GM21723 (cell line): ENCODE measurements around the gene SHLD1.

Source experiments
- ATAC-seq: cut with Tn5 transposase; IDR thresholded peaks from one replicate; pipeline ENCODE4 v1.9.1; 2021; ENCODE audit warnings: mild to moderate bottlenecking, moderate library complexity; ENCODE audit not compliant: unreplicated experiment

SHLD1 gene

GRCh38 chr20:5885866-5886265 is 135.7 kb downstream of the SHLD1 start:
- no peak for ATAC-seq

- no peak for ATAC-seq
These were observed 136.6 kb downstream of the SHLD1 start for GRCh38 chr20:5886788-5887187.

GRCh38 chr20:5887386-5887785 is 137.2 kb downstream of the SHLD1 start:
- ATAC-seq = no peak

GRCh38 chr20:5888041-5888440 is 137.8 kb downstream of the SHLD1 start:
- ATAC-seq = no peak

- ATAC-seq = no peak
These were observed 140.7 kb downstream of the SHLD1 start for GRCh38 chr20:5890773-5891441.

- no peak for ATAC-seq
These were observed 142.9 kb downstream of the SHLD1 start for GRCh38 chr20:5893052-5893451.

GRCh38 chr20:5893621-5894020 is 143.4 kb downstream of the SHLD1 start:
- no peak for ATAC-seq

- ATAC-seq = no peak
These were observed 145.4 kb downstream of the SHLD1 start for GRCh38 chr20:5895626-5896025.

- no peak for ATAC-seq
These were observed 149.2 kb downstream of the SHLD1 start for GRCh38 chr20:5899444-5899843.

- no peak for ATAC-seq
These were observed 150.7 kb downstream of the SHLD1 start for GRCh38 chr20:5900908-5901307.

- no peak for ATAC-seq
These were observed 158.8 kb downstream of the SHLD1 start for GRCh38 chr20:5908981-5909380.

- ATAC-seq = no peak
These were observed 160.0 kb downstream of the SHLD1 start for GRCh38 chr20:5910186-5910585.

GRCh38 chr20:5913166-5913565 is 163.0 kb downstream of the SHLD1 start:
- ATAC-seq = no peak
